Inflammatory macrophage treated with lipopolysaccharide for 4 hours (primary cell): ENCODE results near the gene LRRC10B.

Source experiments
- DNase-seq: peaks from one replicate; pipeline ENCODE4 v3.0.0-alpha.2; 2020

The LRRC10B gene

GRCh38 chr11:61510166-61510919 is 1.8 kb downstream of the LRRC10B start:
- no peak for DNase-seq

- DNase-seq: no peak
These were observed 2.4 kb downstream of the LRRC10B start for GRCh38 chr11:61510974-61511373.

DNA sequence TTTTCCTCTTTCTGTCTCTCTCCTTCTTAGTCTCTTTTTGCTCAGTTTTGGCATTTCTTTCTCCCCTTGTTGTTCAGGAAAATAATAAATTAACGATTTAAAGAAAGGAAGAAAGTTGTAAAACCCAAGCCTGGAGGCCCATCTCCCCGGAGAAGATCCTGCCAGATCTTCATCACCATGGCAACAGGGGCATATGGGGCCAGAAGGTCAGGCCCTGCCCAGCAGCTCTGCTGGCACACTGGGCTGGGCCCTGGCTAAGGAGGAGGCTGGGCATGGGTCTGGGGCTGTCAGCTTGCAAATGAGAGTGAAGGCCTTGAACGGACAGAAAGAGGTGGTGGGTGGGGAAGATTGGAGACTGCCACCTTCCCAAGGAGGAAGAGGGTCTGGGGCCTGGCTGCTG is 2.8 kb downstream of the LRRC10B start:
- DNase-seq: no peak

DNA sequence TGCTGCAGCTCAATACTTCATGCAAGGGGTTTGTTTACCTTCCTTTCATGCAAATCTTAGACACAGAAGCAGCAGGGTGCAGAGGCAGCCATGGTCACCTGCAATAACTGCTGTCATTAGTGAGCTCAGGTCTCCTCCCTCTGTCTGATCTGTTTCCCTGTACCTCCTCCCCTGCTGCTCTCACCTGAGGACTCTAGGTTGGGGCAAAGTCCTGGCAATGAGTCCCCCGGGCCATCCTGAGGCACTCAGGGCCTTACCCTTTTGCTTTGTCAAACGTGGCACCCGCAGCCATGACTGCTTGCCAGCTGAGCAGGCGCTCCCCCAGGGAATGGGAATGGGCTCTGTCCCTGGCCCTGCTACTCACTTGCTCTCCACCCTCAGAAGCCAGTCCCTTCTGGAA is 3.9 kb downstream of the LRRC10B start:
- no peak for DNase-seq

DNA sequence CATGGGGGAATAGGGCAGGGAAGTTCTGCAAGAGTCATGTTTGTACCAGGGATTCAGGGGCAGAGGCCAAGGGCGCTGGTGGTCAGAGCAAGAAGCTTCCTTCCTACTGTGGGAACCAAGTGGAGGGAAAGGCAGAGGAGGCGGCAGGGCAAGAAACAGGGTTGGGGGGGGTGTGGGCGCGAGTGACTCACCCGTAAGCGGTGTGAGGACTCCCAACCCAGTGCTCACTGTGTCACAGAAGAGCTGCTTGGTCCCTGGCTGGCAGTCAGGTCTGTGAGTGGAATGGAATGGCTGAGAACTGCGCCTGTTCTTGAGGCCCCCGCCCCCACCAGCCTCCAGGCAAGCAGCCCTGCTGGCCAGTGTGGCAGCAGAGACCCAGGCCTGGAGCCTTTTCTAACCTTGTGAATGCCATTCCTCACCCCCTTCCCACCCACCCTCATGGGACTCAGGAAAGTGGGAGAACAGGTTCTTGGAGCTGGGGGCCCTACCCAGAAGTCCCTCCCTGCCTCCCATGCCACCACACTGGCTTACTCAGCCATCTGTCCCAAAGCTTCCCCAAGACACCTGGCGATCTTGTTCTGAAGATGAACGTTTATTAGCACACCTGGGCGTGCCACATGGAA is 4.7 kb downstream of the LRRC10B start:
- no peak for DNase-seq

- no peak for DNase-seq
These were observed 5.7 kb downstream of the LRRC10B start for GRCh38 chr11:61514050-61514917.

- DNase-seq: no peak
These were observed 7.1 kb downstream of the LRRC10B start for GRCh38 chr11:61515686-61516085.

DNA sequence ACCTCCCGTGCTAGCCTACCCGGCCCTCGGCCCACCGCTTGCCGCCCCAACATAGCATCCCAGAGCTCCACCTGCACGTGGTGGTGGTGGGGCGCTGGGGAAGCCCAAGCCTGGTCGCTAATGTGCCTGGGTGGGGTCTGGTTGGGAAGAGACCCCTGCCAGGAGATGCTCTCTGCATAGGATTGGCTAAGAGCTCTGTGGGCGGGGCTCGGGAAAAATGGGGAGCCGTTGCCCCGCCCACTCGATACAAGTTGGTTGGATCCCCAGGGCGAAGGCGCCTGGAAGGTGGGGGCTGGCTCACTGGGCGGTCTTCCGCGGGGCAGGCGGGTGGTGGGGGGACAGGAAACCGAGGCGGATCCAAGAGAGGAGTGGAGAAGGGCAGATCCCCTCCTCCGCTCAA is 7.6 kb downstream of the LRRC10B start:
- no peak for DNase-seq

DNA sequence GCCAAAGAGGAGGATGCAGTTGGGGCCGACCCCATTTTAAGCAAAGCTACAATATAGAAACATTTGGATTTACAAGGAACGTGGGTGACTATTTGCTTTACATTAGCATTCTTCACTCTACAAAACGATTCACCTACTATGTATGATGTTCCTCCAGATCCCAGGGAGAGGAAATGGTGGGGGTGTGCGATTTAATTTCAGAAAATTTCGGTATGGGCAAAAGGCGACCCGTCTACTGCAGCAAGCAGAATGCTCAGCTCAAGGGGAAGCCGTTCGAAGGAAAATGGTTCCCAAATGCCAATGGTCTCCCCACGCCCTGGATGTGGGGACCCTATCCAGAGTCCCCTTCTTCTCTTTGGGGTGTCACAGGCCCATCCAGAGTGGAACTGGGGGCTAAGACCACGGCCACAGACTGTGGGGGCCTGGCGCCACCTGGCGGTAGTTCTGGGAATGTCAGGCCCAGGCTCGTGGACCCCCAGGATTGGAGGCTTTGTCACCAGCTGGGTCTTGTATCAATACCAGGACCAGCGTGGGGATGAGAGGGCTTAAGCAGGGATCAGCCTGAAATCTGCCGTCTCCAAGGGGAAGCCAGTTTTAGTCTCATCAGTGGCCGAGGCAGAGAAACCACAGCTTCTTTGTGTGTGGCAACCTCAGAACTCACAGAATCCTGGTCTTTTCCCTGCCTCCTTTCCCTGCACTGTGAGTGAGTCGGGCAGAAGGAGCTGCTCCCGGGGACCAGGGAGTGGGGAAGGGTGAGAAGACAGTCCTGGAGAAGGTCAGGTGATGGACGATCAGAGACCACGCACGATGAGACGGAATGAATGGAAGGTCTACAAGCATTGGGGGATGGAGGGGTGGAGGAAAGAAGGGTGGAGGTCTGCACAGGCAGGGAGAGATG is 8.4 kb downstream of the LRRC10B start:
- DNase-seq: peak; percentile 7

- DNase-seq: no peak
These were observed 9.7 kb downstream of the LRRC10B start for GRCh38 chr11:61518032-61518795.

- no peak for DNase-seq
These were observed 14.3 kb downstream of the LRRC10B start for GRCh38 chr11:61522881-61523280.

DNA sequence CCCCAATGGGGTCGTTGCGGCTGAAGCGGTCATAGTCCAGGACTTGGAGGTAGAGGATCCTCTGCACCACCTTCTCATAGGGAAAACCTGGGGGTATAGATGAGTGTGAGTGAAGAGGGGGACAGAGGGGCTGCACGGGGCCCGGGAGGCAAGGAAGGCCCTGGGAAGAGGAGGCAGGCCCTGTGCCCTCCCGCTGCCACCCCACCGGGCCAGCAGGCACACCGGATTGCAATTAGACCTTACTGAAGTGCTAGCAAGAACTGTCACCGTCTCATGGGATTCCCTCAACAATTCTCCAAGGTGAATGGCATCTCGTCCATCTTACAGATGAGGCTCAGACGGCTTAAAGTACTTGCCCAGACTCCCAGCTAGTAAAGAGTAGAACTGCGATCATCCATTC is 15.9 kb downstream of the LRRC10B start:
- DNase-seq: no peak

DNA sequence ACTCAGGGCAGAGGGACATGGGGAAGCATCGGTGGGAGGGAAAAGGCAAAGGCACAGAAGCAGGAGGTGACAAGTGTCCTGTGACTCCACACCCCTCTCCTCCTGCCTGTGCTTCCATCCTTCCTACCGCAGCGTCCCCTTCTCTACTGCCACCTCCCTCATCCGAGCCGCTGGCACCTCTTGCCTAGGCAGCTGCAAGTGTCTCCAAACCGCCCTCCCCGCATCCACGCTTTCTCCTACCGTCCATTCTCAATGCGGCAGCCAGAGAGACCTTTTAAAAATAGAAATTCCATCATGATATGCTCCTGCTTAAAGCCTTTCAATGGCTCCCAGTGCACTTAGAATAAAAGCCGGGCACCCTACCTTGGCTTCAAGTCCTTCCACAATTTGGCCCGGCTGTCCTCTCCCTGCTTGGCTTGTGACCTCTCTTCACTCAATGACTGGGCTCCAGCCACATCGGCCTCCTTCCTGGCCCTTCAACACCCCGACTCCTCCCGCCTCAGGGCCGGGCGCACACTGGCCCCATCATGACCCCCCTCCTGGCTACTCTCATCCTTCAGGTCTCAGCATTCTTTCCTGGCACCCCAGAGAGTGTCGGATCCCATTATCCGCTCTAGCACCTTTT is 16.5 kb downstream of the LRRC10B start:
- no peak for DNase-seq

GRCh38 chr11:61526229-61526628 is 17.7 kb downstream of the LRRC10B start:
- no peak for DNase-seq

GRCh38 chr11:61526956-61527731 is 18.6 kb downstream of the LRRC10B start:
- no peak for DNase-seq

DNA sequence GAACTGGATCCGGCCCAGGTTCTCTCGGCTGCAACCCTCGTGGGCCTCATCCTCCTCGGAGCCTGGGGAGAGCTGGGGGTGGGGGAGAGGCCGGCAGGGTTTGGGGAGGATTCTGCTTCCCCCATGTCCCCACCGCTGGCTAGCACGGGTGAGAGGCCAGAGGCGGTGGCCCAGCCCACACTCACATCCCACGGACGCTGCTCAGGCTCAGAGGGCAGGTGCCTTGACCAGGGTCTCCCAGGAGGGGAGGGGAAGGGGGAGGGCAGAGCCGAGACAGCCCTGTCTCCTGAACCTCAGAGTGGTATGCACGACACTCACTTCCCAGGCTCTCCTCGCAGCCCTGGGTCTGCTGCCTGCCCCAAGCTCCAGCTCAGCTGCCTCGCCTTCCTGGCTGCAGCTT is 19.6 kb downstream of the LRRC10B start:
- DNase-seq: no peak

DNA sequence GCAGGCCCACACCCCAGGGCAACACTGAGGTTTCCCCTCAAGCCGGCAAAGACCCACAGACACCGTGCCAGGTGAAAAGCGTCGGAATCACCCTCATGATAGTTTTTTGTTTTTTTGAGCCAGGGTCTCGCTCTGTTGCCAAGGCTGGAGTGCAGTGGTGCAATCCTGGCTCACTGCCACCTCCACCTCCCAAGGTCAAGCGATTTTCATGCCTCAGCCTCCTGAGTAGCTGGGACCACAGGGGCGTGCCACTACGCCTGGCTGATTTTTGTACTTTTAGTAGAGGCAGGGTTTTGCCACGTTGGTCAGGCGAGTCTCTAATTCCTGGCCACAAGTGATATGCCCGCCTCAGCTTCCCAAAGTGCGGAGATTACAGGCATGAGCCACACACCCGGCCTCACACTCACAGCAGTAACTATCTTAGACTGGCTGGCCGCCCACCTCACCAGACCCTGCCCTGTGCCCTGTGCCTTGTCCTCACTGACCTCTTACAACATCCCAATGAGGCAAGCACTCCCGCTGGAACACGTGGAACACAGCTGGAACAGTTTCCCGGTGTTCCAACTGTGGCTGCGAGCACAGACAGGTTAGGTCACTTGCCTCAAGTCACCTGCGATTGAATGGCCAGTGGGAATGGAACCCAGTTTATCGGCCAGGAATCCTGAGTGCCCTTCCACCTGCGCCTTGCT is 21.1 kb downstream of the LRRC10B start:
- DNase-seq: no peak

DNA sequence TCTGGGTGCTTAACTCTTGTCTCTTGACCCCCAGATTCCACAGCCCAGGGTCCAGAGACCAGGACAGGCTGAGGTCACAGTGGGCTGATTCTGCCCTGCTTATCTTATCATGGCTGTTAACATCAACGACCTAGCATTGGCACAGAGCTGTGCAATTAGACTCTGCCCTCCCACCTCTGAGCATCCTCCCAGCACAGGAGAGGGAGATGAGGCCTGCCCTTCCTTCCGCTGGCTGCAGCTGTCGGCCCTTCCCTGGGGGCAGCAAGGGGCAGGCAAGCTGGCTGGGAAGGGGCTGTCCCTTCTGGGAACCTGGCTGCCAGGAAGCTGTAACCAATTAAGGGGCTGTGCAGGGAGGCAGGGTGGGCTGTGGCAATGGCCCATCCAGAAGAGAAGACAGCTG is 22.5 kb downstream of the LRRC10B start:
- no peak for DNase-seq

GRCh38 chr11:61532134-61533038 is 23.8 kb downstream of the LRRC10B start:
- peak; percentile 35 for DNase-seq
